Measurements from ENCODE around the gene ALK.

DNA sequence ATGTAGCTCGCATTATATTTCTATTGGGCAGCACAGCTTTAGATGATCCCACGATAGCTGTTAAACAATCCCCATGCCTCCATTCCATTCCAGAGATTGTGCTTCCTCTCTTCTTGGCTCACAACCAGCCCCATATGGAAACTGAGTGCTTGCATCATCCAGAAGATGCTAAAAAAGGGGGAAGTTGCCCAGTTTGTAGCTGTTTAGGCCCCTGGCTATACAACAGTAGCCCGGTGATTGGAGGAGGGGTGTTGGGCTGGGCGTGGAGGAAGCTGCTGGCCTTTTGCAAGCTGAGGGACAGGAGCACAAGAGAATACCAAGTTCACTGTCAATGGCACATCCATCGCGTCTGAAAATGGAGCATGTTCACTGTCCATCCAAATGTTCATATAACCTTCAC lies 360.2 kb downstream of the ALK start:
- TF ChIP-seq SIN3A (IDR thresholded peaks at IDR 0.05; ENCODE audit: borderline replicate concordance, insufficient read depth, low read length) (no peak), FOXP2 (optimal IDR thresholded peaks at IDR 0.05; ENCODE audit: borderline replicate concordance, extremely low read depth, extremely low read length, insufficient read depth) (no peak), POLR2AphosphoS5 (IDR thresholded peaks at IDR 0.05; ENCODE audit: low read depth, low read length) (no peak)
- TF ChIP-seq, protein P1, sequence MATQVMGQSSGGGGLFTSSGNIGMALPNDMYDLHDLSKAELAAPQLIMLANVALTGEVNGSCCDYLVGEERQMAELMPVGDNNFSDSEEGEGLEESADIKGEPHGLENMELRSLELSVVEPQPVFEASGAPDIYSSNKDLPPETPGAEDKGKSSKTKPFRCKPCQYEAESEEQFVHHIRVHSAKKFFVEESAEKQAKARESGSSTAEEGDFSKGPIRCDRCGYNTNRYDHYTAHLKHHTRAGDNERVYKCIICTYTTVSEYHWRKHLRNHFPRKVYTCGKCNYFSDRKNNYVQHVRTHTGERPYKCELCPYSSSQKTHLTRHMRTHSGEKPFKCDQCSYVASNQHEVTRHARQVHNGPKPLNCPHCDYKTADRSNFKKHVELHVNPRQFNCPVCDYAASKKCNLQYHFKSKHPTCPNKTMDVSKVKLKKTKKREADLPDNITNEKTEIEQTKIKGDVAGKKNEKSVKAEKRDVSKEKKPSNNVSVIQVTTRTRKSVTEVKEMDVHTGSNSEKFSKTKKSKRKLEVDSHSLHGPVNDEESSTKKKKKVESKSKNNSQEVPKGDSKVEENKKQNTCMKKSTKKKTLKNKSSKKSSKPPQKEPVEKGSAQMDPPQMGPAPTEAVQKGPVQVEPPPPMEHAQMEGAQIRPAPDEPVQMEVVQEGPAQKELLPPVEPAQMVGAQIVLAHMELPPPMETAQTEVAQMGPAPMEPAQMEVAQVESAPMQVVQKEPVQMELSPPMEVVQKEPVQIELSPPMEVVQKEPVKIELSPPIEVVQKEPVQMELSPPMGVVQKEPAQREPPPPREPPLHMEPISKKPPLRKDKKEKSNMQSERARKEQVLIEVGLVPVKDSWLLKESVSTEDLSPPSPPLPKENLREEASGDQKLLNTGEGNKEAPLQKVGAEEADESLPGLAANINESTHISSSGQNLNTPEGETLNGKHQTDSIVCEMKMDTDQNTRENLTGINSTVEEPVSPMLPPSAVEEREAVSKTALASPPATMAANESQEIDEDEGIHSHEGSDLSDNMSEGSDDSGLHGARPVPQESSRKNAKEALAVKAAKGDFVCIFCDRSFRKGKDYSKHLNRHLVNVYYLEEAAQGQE (IDR thresholded peaks at IDR 0.05; ENCODE audit: insufficient read depth in 1 of 2, low read depth in 2 of 2, low read length in 2 of 2), result no peak
